Stomach (tissue), 4 donors: ENCODE results near the gene BCL3.
"Not testable (repeated sequence)": the region's sequence is repeated elsewhere in the genome, so short reads cannot be mapped to it uniquely, and the experiment has no call there.

Source experiments
- CTCF ChIP-seq, 7 experiments: fragments of 450-650 bp in 4 of 7; fragments of 200-600 bp in 3 of 7; sonication (generic) in 3 of 7; IDR thresholded peaks; one replicate each; pipeline ENCODE4 v1.5.1; 2016 to 2019; ENCODE audit warnings: antibody characterized with exemption in 7 of 7, control low read depth in 2 of 7, mild to moderate bottlenecking in 1 of 7
- EP300 ChIP-seq: sonication (generic); formaldehyde crosslinking; IDR thresholded peaks from one replicate; pipeline ENCODE4 v1.6.1; 2017; ENCODE audit warnings: antibody characterized with exemption
- POLR2A ChIP-seq, 4 donors: fragments of 450-650 bp; IDR thresholded peaks; one replicate each; pipeline ENCODE4 v1.6.1; 2016; ENCODE audit warnings: antibody characterized with exemption in 4 of 4, control low read depth in 2 of 4, mild to moderate bottlenecking in 1 of 4, moderate library complexity in 1 of 4

GRCh38 chr19:44709434-44710266, 38.9 kb upstream of the BCL3 start:
- not testable (repeated sequence) for TF ChIP-seq CTCF (IDR thresholded peaks at IDR 0.05); POLR2A (IDR thresholded peaks at IDR 0.05); EP300
